NCI-H187 treated with DMSO at 0.1 percent for 48 hours (cell line): ENCODE data around the gene C21orf58.

ENCODE experiments used
- DNase-seq: peaks from one replicate; lab custom pipeline; 2025; lab: John Stamatoyannopoulos, UW

The C21orf58 gene

DNA sequence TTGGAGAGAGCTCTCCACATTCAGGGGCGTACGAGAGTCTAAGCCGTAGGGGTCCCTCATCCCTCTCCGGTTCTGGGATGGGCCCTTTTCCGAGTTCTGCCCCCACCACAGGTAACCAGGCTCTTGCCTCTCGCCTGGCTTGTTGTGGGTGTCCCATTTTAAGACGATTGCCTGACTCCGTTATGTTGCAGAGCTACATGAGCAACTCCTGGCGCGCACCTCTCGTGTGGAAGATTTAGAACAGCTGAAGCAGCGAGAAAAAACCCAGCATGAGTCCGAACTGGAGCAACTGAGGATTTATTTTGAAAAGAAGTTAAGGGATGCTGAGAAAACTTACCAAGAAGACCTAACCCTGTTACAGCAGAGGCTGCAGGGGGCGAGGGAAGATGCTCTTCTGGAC is 29.2 kb upstream of the C21orf58 start:
- DNase-seq: no peak

DNA sequence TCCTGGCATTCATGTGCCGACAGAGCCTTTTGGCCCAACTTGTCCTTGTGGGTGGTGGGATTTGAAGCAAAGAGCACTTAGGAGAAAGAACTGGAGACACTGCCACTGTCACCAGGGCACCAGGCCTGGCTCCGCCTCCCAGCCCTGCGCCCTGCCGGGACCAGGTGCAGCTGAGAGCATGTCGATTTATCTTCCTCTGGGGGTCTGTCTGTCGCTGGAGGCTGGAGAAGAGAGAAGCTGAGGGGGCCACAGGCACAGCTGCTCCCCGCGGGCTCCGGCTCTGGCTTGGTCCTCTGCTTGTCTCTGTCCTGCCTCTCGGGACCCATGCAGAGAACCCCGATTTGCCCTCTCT is 28.5 kb upstream of the C21orf58 start:
- no peak for DNase-seq

DNA sequence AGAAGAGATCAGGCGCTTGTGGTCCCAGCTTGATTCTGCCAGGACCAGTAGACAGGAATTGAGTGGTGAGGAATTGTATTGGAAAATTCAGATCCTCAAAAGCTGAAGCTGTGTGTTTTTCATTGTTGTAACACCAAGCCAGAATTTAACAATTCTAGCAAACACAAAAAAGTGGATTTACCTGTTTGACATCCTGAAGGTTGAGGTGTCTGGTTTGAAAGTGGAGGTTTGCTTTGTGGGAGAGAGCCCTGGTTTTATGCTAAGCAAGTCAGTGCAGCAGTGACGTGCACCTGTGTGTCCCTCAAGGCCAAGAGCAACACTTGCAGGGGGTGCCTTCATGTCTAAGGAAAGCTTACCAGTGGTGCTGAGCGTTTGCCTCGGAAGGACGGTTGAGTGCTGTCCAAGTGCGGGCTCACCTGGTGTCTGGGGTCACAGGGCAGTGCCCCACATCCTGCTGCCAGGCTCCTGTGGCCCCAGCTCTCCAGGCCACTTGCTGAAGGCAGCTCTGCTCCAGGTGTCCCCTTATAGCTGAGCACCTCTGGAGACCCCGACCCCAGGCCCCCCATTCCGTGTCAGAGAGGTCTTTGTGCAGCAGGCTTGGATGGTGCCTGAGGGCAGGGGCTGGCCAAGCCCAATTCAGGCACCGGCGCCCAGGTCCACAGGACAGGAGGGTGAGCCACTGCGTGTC is 27.9 kb upstream of the C21orf58 start:
- DNase-seq: no peak

DNA sequence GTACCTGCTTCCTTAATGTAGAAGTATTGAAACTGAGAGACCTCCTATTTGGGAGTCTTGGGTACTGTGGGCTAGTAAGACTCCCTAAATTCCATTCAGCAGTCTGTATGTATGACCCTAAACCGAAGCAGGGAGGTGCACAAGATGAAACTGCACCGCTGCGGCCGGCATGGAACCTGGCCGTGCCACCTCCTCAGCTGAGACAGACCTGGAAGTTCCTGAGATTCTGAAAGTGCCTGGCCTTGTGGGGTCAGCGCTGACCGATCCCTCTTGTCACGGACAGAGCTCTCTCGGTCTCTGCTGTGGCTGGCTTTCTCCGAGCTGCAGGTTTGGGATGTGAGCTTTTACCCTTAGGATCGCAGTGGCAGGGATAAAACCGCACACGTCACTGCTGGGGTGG is 27.3 kb upstream of the C21orf58 start:
- no peak for DNase-seq

DNA sequence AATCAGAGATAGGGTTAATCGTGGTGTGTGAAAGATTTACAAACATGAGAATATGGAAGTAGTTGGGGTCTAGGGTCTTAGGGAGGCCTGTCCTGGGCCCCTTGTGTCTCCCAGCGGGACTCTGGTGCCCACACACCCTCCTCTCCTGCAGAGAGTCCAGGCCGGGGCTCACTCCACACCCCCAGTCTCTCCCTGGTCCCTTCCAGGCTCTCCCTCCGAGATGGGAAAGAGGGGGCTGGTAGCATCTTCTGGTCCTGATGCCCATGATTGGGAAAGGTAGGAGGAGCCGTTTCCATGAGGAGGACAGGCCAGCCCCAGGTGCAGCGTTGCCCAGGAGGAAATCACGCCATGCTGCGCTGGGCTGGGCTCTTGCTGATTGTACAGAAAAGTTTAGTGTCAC is 26.9 kb upstream of the C21orf58 start:
- DNase-seq: no peak

DNA sequence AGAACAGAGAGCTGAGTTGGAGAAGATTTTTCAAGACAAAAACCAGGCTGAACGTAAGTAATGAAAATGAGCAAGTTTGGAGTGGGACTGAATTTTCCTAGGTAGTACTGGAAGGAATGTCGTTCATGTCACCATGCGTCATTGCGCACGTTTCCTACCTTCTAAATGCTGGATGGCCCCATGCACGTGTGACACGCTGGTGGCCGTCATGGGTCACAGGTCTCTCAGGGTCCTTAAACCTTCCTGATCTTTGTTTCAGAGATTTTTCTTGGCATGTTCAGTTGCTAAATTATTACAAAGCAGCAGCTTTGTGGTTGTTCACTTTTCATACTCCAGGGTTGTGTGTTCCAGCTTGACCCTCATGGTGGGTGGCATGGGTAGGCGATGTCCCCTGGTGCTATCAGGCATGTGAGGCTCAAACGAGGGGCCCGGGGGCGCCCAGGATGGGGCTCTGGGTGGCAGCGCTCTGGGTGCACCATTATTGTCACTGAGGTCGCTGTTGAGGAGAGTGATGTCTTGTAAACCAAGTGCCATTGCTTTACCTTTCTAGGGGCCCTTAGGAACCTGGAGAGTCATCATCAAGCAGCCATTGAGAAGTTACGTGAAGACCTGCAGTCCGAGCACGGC is 25.6 kb upstream of the C21orf58 start:
- no peak for DNase-seq

DNA sequence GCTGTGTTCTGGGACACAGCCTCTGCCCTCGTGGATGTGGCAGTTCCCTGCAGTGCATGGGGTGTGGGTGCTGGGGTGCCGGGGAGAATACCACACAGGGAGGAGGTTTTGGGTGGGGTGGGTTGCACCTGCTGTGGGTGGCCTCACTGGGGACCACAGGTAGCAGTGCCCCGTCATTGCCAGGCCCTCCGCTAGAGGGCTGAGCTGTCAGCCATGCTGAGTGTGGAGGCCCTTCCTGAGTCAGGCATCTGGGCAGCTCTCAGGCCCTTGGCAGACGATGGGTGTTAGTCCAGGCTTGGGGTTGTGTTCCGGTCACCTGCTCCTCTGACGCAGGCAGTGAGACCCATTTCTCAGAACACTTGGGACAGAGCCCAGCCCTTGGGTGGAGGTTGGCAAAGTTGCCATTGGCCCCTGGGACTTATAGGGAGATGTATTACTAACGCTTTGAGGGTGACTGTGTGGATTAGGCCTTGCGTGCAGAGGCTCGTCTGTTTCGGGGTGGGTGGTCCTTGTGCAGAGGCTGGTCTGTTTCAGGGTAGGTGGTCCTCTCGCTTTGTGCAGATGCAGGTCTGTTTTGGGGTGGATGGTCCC is 24.2 kb upstream of the C21orf58 start:
- no peak for DNase-seq

DNA sequence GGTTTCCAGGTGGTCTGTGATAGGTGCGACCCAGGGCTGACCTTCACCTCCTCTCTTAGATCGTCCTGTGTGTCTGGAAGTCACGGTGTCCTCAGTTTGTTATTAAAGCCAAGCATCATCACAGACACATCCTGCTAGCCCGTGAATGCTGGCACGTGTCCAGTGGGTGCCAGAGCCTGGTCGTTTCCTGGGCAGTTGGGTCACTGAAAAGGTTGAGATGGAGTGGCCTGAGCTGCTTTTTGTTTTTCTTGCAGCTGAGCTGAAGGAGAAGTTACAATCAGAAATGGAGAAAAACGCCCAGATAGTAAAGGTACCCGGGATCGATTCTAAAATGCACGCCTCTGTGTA is 23.5 kb upstream of the C21orf58 start:
- no peak for DNase-seq

DNA sequence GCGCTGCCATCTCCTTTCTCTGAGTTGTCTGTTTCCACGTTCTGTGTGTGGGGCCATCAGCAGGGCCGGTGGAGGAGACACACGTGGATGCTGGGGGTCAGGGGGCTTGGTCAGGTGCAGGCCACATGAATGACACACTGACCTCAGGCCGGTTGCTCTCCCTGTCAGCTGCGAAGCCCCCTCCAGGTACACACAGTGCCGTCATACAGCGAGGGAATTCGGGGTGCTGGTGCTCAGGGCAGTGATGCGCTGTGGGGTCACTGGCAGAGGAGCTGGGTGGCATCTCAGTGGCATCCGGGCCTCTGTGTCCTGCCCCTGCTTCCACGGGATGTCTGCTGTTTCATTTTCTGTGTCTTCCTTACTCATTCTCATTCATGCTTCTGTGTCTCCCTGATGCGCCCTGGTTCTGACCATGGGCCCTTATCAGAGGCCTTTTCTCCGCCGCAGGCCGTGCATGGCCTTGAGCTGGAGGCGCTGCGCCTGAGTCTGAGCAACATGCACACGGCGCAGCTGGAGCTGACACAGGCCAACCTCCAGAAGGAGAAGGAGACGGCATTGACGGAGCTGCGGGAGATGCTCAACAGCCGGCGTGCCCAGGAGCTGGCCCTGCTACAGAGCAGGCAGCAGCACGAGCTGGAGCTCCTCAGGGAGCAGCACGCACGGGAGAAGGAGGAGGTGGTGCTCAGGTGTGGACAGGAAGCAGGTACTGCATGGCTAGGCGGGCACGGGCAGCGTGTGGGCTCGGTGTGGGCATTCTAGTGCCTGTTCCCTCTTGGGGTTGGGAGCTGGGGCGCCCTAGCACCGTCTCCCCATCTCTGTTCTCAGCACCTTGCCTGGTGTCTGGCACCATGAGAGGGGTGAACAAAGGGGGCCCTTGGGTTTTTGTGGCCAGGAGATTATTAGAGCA is 22.9 kb upstream of the C21orf58 start:
- DNase-seq: no peak

DNA sequence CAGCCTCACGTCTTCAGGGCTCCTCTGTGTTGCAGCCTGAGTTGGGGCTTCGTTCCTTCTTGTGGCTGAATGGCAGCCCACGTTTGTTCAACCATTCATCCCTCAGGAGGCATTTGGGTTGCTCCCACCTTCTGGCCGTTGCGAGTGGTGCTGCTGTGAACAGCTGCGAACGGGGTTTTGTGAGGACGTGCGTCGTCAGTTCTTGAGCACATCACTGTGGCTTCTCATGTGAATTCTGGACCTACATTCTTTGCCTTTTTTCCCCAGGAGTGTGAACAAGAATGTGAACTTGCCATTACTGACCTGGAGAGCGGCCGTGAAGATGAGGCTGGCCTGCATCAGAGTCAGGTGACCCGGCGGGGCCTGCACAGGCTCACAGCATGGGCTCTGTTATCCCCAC is 22.2 kb upstream of the C21orf58 start:
- no peak for DNase-seq

DNA sequence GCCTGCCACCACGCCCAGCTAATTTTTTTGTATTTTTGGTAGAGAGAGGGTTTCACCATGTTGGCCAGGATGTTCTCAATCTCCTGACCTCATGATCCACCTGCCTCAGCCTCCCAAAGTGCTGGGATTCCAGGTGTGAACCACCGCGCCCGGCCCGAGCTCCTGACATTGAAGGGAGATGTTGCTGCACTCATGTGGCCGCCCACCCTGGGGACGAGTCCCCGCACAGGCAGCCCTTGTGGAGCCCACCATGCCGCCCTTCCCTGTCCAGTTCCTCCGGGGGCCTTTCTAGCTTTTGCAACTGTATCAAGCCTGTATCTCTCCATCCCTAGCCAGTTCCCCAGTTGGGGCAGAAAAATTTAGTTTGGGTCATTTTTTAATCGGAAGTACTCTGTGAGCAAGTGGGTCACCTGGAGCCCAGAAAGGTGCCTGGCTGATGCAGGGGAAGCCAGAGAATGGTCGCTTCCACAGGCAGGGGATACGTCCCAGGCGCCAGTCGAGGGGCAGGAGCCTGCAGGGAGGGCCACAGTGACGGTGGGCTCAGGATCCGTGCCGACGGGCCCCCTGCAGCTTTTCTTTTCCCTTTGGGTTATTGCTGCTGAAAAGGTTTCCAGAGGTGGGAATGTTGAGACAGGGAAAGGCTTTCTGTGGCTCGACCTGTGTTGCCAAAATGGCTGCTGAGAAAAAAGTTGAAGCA is 20.7 kb upstream of the C21orf58 start:
- DNase-seq: no peak

DNA sequence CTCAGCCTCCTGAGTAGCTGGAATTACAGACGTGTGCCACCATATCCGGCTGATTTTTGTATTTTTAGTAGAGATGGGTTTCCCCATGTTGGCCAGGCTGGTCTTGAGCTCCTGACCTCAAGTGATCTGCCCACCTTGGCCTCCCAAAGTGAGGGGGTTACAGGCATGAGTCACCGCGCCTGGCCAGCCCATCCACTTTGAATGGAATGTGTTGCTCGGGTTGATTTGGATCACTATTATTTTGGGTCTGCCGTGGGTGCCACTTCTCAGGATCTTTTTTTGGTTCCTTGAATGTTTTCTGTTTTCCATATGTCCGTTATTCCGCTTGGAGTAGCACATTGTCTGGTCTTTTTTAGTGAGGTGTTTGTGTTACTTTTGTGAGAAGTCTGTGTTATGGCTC is 17.3 kb upstream of the C21orf58 start:
- no peak for DNase-seq

DNA sequence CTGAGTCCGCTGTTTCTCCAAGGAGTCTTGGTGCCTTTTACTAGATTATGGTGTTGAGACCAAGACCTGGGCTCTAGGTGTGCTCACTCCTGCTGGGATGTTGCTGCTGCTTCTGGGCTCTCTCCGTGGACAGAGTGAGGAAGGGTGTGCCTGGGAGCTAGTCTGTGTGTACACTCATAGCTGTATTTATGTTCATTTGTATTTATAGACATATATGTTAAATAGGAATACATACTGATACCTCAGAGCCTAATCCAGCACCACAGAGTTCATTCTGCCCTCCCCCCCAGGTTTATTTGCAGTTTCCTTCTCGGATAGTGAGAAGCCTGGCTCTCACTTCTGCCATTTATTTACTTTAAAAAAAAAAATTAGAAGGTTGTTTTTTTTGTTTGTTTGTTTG is 12.9 kb upstream of the C21orf58 start:
- no peak for DNase-seq

DNA sequence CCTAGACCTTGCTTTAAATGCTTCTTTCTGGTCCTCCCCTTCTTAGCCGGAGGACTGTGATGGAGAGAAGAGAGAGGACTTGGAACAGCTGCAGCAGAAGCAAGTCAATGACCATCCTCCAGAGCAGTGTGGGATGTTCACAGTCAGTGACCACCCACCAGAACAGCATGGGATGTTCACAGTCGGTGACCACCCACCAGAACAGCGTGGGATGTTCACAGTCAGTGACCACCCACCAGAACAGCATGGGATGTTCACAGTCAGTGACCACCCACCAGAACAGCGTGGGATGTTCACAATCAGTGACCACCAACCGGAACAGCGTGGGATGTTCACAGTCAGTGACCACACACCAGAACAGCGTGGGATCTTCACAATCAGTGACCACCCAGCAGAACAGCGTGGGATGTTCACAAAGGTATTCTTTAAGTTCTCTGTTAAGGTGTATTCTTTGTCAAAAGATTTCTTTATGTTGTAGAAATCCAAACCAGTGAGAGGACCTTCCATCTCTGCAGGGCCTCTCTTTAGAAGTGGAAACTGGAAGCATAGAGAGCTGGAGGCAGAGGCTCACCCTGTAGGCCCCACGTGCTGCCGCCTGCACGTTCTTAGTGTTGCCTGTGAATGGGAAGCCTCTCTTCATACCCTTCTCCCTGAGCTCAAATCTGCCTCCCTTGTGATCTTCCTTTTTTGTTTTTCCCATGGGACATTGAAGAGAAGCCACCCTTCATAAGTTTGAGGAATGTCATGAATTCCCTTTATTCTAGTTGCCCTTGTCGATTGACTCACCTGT is 10.9 kb upstream of the C21orf58 start:
- DNase-seq: no peak

DNA sequence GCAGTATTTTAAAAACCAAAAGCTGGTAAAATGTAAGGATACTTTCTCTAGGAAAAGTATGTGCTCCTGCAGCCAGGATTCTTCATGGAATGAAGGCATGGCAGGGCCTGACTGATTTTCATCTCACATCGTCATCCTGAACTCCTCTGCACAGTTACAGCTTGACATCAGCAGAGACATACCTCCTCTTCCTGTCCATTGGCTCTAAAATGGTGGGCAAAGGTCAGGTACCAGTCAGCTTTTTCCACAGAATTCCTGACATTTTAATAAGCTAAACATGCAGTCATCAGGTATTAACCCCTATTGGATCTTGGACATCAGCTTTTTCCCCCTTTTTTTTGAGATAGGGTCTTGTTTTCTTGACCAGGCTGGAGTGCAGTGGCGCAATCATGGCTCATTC is 6.1 kb upstream of the C21orf58 start:
- no peak for DNase-seq

DNA sequence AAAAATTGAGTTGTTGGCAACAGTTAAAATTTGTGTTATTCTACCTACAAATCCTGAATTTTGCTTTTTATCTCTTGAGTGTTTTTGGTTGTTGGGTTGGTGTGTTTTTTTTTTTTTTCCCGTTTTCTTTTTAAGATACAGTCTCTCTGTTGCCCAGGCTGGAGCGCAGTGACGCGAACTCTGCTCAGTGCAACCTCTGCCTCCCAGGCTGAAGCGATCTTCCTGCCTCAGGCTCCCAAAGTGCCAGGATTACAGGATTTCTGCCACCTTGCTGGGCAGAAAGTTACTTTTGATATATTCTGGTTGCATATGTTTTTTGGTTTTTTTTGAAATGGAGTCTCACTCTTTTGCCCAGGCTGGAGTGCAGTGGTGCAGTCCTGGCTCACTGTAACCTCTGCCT is 4.5 kb upstream of the C21orf58 start:
- no peak for DNase-seq

DNA sequence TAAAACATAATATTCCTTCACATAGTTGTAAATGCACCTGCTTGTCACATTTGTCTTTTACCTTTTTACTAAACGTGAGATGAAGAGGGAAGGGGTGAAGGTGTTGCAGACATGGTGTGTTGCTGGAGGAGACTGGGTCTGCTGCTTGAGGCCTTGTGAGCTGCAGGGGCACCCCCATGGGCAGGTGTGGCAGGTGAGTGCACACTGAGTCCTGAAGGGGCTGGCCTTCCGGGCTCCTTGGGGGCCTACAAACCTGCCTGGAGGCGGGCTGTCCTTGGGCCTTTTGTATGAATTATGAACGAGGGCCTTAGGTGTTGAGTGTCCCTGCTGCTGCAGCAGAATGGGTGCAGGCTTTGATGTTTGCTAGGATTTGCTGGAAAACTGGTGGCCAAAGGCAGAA is 4.0 kb upstream of the C21orf58 start:
- no peak for DNase-seq

DNA sequence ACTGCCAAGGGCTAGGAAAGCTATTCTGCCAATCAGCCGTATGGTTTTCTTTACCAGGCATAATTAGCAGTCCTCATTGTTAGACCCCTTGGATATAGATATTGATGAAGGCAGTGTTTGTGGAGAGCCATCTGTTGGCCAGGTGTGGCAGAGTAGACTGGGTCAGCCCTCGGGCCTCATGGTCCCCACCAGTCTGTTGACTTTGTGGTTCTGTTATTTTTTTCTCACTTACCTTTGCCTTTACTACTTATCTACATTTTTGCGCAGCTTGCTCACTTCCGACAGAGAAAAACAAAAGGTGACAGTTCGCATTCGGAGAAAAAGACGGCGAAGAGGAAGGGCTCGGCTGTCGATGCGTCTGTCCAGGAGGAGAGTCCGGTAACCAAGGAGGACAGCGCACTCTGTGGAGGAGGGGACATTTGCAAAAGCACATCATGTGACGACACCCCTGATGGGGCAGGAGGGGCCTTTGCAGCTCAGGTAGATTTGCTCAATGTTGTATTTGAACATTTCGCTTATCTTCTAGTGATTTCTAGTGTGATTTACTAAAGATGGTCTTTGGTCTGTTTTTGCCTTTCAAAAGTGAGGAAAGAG is 2.5 kb upstream of the C21orf58 start:
- DNase-seq: no peak

DNA sequence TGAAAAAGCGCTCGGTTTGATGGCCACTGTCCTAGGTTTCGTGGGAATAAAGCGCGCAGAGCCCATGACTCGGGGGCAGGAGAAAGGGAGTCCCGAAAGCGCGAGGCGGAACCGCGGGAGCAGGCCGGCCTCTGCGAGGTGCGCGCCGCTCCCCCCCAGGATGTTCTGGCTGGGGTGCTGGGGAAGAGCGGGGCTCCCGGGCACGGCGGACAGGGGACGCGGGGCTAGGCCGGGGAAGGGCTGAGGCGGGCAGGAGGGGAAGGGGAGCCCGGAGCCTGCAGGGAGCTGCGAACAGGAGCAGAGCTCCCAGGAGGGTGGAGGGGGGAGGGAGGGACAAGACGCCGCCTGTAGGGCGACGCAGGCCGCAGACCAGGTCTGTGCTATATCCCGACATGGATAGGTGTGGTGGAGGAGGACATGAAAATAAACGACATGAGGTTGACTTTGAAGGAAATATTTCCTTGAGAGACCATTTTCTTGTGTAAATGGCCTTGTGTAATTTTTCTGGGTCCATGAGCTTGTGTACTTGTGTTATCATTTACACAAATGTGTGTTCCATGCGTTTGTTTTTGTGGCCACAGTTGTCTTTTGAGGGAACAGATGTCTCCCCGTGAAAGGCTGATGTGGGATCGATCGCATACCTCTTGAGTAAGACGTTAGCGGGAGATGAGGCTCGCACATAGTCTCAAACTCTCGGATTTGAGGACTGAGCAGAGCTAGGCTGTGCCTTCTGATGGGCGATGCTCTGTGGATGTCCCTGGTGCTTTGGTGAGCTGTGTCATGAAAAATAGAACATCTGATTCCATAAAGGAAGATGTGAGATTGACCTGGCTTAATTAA is 1.6 kb upstream of the C21orf58 start:
- DNase-seq: no peak

DNA sequence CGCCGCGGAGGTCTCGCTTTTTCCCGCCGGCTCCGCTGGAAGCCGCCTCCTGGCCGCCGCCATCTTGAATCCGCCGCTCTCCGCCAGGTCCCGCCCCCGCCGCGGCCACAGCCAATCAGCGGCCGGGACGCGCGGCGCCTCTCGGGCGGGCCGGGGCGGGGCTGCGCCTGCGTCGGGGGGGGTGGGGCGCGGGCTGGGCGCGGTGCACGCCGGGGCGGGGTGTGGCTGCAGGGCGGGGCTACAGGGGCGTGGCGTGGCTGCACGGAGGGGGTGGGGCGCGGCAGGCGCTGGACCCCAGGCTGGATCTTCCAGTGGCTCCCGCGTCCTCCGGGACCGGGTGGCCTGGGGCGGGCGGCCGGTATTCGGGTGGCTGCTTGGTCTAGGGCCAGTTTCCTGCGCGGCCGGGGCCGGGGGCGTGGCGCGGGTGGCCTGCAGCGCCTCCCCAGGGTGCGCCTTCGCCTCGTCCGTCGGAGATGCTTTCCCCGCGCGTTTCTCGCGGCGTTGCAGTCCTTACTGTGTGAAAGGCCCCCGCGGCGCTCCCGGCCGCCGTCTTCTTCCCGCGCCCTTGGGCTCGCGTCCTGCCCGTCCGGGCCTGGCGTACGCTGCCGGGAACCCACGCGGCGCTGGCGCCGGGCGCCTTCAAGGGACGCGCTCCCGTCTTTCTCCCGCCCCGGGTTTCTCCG is 861 bp upstream of the C21orf58 start:
- no peak for DNase-seq
